Activated CD4-positive, alpha-beta T cell treated with anti-CD3 and anti-CD28 coated beads for 4 hours (primary cell): ENCODE measurements around the gene GIMAP7.
"Not testable (repeated sequence)": the region's sequence is repeated elsewhere in the genome, so short reads cannot be mapped to it uniquely, and the experiment has no call there.

Experiments
- DNase-seq, 2 donors: peaks; one replicate each; pipeline ENCODE4 v3.0.0-alpha.2; 2020

Gene GIMAP7

GRCh38 chr7:150515248-150516147, 826 bp downstream of the GIMAP7 start:
- DNase-seq: no peak

- no peak for DNase-seq
These were observed 2.5 kb downstream of the GIMAP7 start for GRCh38 chr7:150516956-150517745.

- DNase-seq: no peak
These were observed 4.6 kb downstream of the GIMAP7 start for GRCh38 chr7:150519310-150519709.

GRCh38 chr7:150520145-150520544, 5.5 kb downstream of the GIMAP7 start:
- DNase-seq: peak in 1 of 2 donors; percentile 14

- DNase-seq: not testable (repeated sequence)
These were observed 8.3 kb downstream of the GIMAP7 start for GRCh38 chr7:150522931-150523330.

- no peak for DNase-seq
These were observed 9.3 kb downstream of the GIMAP7 start for GRCh38 chr7:150524018-150524417.

GRCh38 chr7:150531704-150532103, 17.0 kb downstream of the GIMAP7 start:
- DNase-seq: no peak

GRCh38 chr7:150538259-150538658, 23.6 kb downstream of the GIMAP7 start:
- no peak for DNase-seq

- DNase-seq: no peak
These were observed 38.5 kb downstream of the GIMAP7 start for GRCh38 chr7:150553163-150553562.

GRCh38 chr7:150556521-150557138, 42.0 kb downstream of the GIMAP7 start:
- no peak for DNase-seq

GRCh38 chr7:150560486-150560885, 45.8 kb downstream of the GIMAP7 start:
- no peak for DNase-seq

- no peak for DNase-seq
These were observed 48.2 kb downstream of the GIMAP7 start for GRCh38 chr7:150562919-150563318.

GRCh38 chr7:150564006-150564405, 49.3 kb downstream of the GIMAP7 start:
- no peak for DNase-seq

GRCh38 chr7:150564566-150564965, 49.9 kb downstream of the GIMAP7 start:
- DNase-seq: no peak

- no peak for DNase-seq
These were observed 50.6 kb downstream of the GIMAP7 start for GRCh38 chr7:150565239-150565638.

GRCh38 chr7:150566123-150566522, 51.5 kb downstream of the GIMAP7 start:
- no peak for DNase-seq

- DNase-seq: no peak
These were observed 51.9 kb downstream of the GIMAP7 start for GRCh38 chr7:150566572-150566971.

GRCh38 chr7:150567169-150567568, 52.5 kb downstream of the GIMAP7 start, which contains the start of gene GIMAP4:
Gene GIMAP4 (plus strand): TSS chr7:150567390. CDS start chr7:150569902, 2,512 bp downstream.
- DNase-seq: no peak

- no peak for DNase-seq
These were observed 53.2 kb downstream of the GIMAP7 start for GRCh38 chr7:150567871-150568301.

GRCh38 chr7:150568714-150569113, 54.0 kb downstream of the GIMAP7 start:
- DNase-seq: peak in 1 of 2 donors; percentile 40

- DNase-seq: no peak
These were observed 54.7 kb downstream of the GIMAP7 start for GRCh38 chr7:150569245-150569955.
